Posterior vena cava (tissue), 2 donors: ENCODE results near the gene IRAK3. TPM values are rescaled to one million over a fixed set of nuclear protein-coding genes. Genes with fewer than 3 reads are reported as not detected.

Experiments
- DNase-seq: peaks from one replicate; pipeline ENCODE4 v3.0.0-alpha.2; 2020; ENCODE audit warnings: low spot score
- intact Hi-C, 2 donors: fragments of 100-400 bp; cut with DNase I; formaldehyde crosslinking; loops; one replicate each; pipeline versions ENCODE4 v1.14.1 to v1.14.2; 2022 to 2023
- long read RNA-seq, 2 donors: library from polyadenylated mRNA; unstranded; transcript quantifications; one replicate each; pipeline ENCODE4 v2.0.0, GENCODE V29; 2020 to 2021
- total RNA-seq, 2 donors: library from RNA; stranded (reverse); fragmentation: NEBNext Ultra II Directional; extraction: Animal tissue kit (Norgen Biotek cat#: 25700); gene quantifications; one replicate each; pipeline ENCODE4 v1.2.1, GENCODE V29; 2021
- donor health status: DM: yes; HTN: yes; CAD: no.
- donor health status: DM: yes; HTN: yes; CAD: no.

The IRAK3 gene
- 10 to 100 TPM; 24.3 to 32.9 TPM for total RNA-seq
- long read RNA-seq, donor 1, full-length matches to known transcripts = 3 of 16 reads
- long read RNA-seq, donor 1, partial matches to known transcripts = 0 of 16 reads
- long read RNA-seq, donor 1, other reads (novel, unspliced or antisense) = 13 of 16 reads
- long read RNA-seq, donor 2, full-length matches to known transcripts = 6 of 8 reads
- long read RNA-seq, donor 2, partial matches to known transcripts = 0 of 8 reads
- long read RNA-seq, donor 2, other reads (novel, unspliced or antisense) = 2 of 8 reads

GRCh38 chr12:66188584-66189485 is at the start of gene IRAK3:
TSS of gene IRAK3 (plus strand) at chr12:66189214. CDS start at chr12:66189300, 86 bp downstream.
- intact Hi-C loops = no loop called here
- peak; percentile 98 for DNase-seq

- no peak for DNase-seq
- intact Hi-C loops = no loop called here
Measured at GRCh38 chr12:66139328-66139727, 49.7 kb upstream of the IRAK3 start.

GRCh38 chr12:66140731-66141130 is 48.3 kb upstream of the IRAK3 start:
- intact Hi-C loops = no loop called here
- DNase-seq = no peak

DNA sequence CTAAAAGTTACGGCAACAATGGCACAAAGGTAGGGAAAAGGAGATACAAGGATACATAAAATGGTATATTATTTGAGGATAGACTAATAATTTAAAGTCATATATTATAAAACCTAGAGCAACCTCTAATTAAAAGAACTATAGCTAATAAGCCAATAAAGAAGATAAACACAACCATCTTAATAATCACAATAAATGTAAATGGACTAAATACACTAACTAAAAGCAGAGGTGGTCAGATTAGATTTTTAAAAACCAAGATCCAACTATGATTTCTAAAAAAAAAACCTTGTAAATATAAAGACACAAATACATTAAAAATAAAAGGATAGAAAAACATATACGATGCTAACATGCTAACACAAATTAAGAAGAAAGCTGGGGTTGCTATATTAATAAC is 47.7 kb upstream of the IRAK3 start:
- intact Hi-C loops = no loop called here
- no peak for DNase-seq

DNA sequence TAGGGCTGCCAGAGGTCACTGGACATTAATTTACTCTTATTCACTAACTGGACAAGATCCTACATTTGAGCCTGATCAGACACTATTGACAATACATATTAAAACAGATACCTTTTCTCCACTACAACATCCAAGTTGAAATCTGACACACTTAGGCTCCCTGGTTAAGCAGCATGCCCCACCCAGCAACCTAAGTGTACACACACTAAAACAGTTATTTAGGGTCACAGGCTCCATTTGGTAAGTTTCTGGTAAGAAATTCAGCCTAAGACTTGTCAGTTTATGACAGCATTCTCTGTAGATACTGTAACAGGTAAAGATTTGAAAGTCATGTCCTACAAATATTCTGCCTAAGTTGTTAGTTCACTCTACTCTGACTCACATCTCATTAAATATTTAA is 46.2 kb upstream of the IRAK3 start:
- intact Hi-C loops = no loop called here
- DNase-seq = no peak

DNA sequence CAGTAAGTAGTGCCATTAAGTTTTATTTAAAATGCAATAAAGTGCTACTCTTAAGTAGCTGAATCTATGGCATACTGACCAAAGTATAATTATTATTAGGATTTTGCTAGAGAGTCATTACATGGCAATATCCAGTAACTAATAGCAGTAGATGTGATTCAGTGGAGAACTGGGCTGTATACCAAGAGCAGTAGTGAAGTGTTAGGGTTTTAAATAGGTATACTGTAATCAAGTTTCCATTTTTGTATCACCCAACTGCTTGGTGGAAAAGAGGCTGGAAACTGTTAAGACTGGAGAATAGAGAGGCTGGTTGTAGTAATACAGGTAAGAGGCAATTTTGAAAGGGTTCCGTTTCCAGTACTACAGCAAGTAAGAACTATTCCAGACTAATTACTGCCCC is 45.1 kb upstream of the IRAK3 start:
- intact Hi-C loops = no loop called here
- DNase-seq = no peak

DNA sequence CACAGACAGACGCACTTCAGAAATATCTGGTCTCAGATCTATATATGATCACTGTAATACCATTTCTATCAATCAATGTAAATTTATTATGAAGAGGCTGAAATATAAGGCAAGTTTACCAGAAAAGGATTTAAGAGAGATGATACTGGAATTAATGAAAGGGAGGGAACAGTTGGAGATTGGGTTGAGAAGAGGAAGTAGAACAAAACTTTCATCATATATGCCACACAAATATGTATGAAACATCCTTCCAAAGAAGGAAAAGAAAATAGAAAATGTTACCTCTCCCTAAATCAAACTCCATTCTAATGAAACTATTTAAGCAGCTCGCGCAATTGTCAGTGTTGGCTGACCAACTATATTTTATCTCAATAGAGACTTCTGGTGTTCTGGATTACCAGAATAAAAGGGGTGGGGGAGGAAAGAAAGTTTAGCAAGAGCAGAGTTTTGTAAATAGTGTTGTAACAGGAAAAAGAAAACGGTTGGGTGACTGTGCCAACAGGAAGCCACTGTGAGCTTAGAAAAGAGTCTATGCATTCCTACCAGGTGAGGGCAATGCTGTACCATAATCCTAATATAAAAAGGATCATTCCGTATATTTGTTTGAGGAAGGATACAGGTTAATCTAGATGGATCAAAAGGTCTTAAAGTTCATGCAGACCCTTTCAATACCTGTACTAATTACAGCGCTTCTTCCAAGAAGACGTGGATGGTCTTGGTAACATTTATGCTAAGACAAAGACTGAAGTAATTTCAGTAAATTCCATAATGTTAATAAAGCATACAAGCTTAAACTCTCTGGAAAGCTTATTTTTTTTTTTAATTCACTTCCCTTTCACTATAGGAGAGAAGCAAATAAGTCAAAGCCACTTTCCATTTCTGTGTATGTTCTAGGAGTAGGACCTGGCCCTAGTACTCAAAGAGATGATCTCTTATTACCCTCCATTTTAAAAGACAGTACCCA is 43.9 kb upstream of the IRAK3 start:
- DNase-seq = no peak
- intact Hi-C loops = no loop called here

GRCh38 chr12:66149702-66150398 is 39.2 kb upstream of the IRAK3 start:
- intact Hi-C loops = no loop called here
- DNase-seq = no peak

GRCh38 chr12:66152732-66153131 is 36.3 kb upstream of the IRAK3 start:
- intact Hi-C loops = no loop called here

GRCh38 chr12:66154776-66155175 is 34.2 kb upstream of the IRAK3 start:
- DNase-seq = no peak
- intact Hi-C loops = no loop called here

More at GRCh38 chr12:66152732-66153131, 36.3 kb upstream of the IRAK3 start:
- no peak for DNase-seq

DNA sequence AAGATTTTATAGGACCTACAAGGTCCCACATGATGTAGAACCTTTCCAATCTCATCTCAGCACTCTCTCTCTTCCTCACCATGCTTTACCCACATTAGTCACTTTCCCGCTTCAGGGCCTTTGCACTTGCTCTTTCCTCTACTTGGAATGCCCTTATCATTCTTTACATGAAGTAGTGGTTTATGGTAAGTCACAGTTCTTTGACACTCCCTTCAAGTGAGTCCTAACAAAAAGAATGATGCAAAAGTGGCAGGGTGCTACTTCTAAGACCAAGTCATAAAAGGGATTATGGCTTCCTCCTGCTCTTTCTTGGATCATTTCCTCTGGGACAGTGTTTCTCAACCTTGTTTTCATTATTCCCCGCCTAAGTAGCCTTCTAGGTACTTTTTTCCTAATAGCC is 32.4 kb upstream of the IRAK3 start:
- DNase-seq = no peak
- intact Hi-C loops = no loop called here

DNA sequence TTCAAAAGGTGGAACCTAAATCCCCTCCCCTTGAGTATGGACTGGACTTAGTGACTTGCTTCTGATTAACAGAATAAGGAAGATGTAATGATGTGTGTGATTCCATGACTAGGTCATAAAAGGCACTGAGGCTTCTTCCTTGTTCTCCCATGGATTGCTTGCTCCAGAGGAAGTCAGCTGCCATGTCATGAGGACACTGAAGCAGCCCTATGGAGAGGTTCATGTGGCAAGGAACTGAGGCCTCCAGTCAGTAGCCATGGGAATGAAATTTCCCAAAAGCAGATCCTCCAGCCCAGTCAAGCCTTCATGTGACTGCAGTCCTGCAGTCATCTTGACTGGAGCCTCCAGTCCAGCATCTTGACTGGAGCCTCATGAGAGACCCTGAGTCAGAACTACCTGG is 29.9 kb upstream of the IRAK3 start:
- no peak for DNase-seq
- intact Hi-C loops = no loop called here

DNA sequence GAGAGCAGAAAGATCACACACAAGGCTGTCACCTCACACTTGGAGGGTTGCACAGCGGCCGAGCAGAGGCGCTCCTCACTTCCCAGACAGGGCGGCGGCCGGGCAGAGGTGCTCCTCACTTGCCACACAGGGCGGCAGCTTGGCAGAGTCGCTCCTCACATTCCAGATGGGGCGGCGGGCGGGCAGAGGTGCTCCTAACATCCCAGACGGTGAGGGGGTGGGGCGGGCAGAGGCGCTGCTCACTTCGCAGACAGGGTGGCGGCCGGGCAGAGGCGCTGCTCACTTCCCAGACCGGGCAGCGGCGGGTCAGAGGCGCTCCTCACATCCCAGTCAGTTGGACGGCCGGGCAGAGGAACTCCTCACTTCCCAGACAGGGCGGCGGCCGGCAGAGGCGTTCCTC is 28.3 kb upstream of the IRAK3 start:
- DNase-seq = peak; percentile 74
- intact Hi-C loops = no loop called here

- intact Hi-C loops = no loop called here
- DNase-seq = no peak
Measured at GRCh38 chr12:66162701-66163100, 26.3 kb upstream of the IRAK3 start.

- no peak for DNase-seq
- intact Hi-C loops = no loop called here
Measured at GRCh38 chr12:66163289-66163688, 25.7 kb upstream of the IRAK3 start.

- DNase-seq = no peak
- intact Hi-C loops = no loop called here
Measured at GRCh38 chr12:66164349-66164821, 24.6 kb upstream of the IRAK3 start.

- DNase-seq = no peak
- intact Hi-C loops = no loop called here
Measured at GRCh38 chr12:66165141-66165540, 23.9 kb upstream of the IRAK3 start.

DNA sequence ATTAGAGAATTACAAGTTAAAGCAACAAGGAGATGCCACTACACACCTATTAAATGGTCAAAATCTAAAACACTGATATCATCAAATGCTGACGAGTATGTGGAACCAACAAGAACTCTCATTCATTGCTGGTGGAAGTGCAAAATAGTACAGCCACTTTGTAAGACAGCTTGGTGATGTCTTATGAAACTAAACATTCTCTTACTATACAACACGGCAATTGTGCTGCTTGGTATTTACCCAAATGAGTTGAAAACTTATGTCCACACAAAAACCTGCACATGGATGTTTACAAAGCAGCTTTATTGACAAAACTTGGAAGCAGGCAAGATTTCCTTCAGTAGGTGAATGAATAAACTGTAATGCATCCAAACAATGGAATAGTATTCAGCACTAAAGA is 22.5 kb upstream of the IRAK3 start:
- intact Hi-C loops = no loop called here
- DNase-seq = no peak

- DNase-seq = no peak
- intact Hi-C loops = no loop called here
Measured at GRCh38 chr12:66168410-66168809, 20.6 kb upstream of the IRAK3 start.
